Fibroblast of pulmonary artery (primary cell): Measurements from ENCODE around the gene AKAP4.
A peak's percentile ranks its signal among the peaks of the same experiment; 100 is the strongest.

Experiments used
- DNase-seq: peaks from one replicate; pipeline ENCODE4 v3.0.0-alpha.2; 2010; ENCODE audit warnings: low read depth
- H3K4me3 ChIP-seq: replicated peaks from 2 replicates; pipeline ENCODE4 v1.5.1; 2011; ENCODE audit warnings: low read depth, mild to moderate bottlenecking, control low read depth, low read length, moderate library complexity
- CTCF ChIP-seq: IDR thresholded peaks from 2 replicates; pipeline ENCODE4 v1.5.1; 2011; ENCODE audit warnings: mild to moderate bottlenecking, control low read depth, low read length, inconsistent platforms; ENCODE audit errors: missing control alignments

Gene AKAP4

GRCh38 chrX:50165727-50166126, 35.1 kb downstream of the AKAP4 start:
- no peak overlapping the region for H3K4me3 ChIP-seq
- no peak for DNase-seq
- no peak for TF ChIP-seq CTCF

DNA sequence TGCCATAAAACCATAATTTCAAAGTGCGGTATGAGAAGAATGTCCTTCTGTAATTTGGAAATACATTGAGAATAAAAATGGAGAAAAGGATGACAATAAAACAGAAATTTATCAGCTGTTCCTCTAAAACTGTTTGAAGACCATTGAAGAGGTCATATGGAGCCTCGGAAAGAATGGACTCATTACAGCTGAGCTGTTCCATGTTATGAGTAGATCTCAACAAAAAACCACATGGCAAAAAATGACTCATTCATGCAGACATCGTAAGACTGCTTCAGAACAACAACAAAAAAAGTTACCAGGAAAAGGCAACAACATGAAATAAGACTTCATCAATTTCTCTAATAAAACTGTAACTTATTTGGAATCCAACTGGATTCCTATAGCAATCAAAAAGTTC, 39.7 kb downstream of the AKAP4 start:
- H3K4me3 ChIP-seq: no peak overlapping the region
- TF ChIP-seq CTCF: no peak
- peak; percentile 1 for DNase-seq

- TF ChIP-seq CTCF: no peak
- no peak overlapping the region for H3K4me3 ChIP-seq
- DNase-seq: no peak
Measured at GRCh38 chrX:50158593-50158992, 42.2 kb downstream of the AKAP4 start.

DNA sequence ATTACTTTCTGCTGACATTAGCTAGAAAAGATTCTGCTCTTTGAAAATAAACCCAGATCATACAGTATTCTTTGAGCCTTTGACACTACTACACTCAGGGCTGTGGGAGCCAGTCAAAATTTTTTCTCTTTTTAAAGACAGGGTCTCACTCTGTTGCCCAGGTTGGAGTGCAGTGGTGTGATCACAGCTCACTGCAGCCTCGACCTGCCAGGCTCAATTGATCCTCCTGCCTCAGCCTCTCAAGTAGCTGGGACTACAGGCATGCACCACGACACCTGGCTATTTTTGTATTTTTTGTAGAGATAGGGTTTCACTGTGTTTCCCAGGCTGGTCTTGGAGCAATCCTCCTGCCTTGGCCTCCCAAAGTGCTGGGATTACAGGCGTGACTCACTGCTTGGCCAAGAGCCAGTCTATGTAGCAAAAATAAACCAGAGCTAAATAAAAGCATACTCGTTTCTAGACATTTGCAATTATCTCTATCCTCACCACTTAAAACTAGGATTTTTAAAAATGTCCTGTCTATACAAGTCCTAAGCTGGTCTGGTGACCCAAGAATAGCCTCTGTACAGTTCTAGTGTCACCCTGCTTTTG, 43.2 kb downstream of the AKAP4 start:
- no peak overlapping the region for H3K4me3 ChIP-seq
- peak; percentile 23 for DNase-seq
- TF ChIP-seq CTCF: no peak

DNA sequence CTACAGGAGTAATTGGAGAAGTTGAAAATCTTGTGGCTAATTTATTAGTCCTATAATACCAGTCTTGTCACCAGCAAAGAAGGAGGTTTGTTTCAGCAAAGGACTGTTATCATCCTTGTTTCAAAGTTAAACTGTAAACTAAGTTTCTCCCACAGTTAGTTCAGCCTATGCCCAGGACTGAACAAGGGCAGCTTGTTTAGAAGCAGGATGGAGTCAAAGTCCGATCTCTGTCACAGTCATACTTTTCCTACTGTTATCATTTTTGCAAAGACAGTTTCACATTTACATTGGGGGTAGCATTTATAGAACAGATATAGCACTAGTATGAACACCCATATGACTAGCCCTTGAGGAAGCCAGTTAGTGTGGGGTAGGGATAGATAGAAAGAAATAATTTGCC, 46.4 kb downstream of the AKAP4 start:
- no peak overlapping the region for H3K4me3 ChIP-seq
- no peak for DNase-seq
- TF ChIP-seq CTCF: no peak

DNA sequence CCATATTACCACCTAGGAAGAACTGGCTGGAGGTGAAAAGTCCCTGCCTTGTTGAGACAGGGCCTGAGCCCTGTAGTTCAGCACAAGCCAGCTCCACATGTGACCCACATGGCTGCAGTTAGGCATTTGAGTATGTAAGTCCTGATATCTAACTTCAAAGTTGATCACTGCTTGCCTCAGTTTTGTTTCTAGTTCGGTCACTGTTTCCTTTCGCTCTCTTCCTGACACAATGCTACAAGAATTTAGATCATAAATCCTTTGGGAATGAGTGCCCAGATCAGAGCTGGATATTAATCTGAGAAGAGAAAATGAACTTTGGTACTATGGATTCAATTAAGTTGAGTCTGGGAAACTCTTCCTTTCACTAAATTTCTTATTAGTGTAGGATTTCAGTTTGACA, 48.4 kb downstream of the AKAP4 start:
- no peak overlapping the region for H3K4me3 ChIP-seq
- no peak for TF ChIP-seq CTCF
- DNase-seq: no peak

GRCh38 chrX:50147972-50148371, 52.8 kb downstream of the AKAP4 start:
- no peak for DNase-seq
- TF ChIP-seq CTCF: no peak

More at GRCh38 chrX:50147972-50148371, 52.8 kb downstream of the AKAP4 start:
- H3K4me3 ChIP-seq: no peak overlapping the region
